ENCODE measurements around the gene PRELID3B. TPM values are rescaled to one million over a fixed set of nuclear protein-coding genes. Genes with fewer than 3 reads are reported as not detected.

PRELID3B gene
- total and polyA plus RNA-seq, 4 donors: 19.9 to 61.1 (median 41.2) TPM

DNA sequence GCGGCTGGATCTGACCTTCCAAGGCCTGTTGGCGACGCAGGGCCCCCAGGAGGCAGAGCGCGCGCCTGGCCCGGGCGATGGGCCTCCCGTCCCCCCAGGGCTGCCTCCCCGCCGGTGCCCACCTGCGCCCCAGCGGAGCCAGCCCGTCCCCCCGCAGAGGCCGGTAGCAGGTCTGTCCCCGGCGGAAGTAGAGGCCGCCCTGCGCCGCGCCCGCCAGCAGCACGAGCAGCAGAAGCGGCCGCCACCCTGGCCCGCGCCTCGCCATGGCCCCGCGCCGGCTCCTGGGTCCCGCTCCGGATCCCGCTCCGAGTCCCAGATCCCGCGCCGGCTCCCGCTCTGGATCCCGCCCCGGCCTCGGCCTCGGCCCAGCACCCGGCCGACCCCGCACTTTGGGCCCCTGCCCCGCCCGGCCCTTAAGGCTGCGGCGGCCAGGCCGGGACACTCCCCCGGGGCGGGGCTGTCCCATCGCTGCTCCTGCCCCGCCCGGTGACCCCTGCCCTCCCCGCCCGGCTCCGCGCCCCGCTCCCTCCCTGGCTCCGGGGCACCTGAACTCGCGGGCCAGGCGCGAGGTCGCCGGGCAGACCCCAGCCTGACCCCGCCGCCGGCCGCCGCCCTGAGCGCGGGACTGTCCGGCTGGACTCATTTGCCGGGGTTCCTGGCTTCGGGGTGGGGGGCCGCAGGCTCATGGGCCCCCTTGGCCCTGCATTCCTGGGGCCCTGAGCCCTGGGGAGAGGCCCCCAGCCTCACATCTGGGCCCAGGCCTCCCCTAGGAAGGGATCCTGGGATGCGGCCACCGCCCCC lies 35.5 kb downstream of the PRELID3B start, which contains the start of gene CTSZ:
Gene CTSZ, minus strand, starts transcription at position 391 of the 801 bp plus-strand sequence. Its CDS starts 126 bp downstream, at position 265.
- Histone ChIP-seq H3K4me3 (peak within 1 kb of the TSS; percentile 78), H3K9me3 (ENCODE audit: control insufficient read depth in 4 of 4, insufficient read depth in 3 of 4, low read length in 3 of 4) (no peaks in the 10 kb centered on the region), H3K4me1 (ENCODE audit: control insufficient read depth in 5 of 5, insufficient read depth in 5 of 5, low read length in 5 of 5) (peaks cover 0 to 29% (median 14%) of the 10 kb centered on the region in 5 donors), H3K9ac (ENCODE audit: insufficient read depth in 1 of 2, low read length in 2 of 2) (peak within 1 kb of the TSS; percentile 65 to 67), H3K27me3 (ENCODE audit: control insufficient read depth in 3 of 3, insufficient read depth in 3 of 3, low read length in 2 of 3) (no peaks in the 10 kb centered on the region), H3K36me3 (ENCODE audit: control insufficient read depth in 4 of 4, insufficient read depth in 4 of 4, low read length in 4 of 4) (peaks cover 0 to 13% (median 0%) of the 10 kb centered on the region in 4 donors), H3K27ac (ENCODE audit: low read depth in 1 of 2, low read length in 1 of 2) (peak within 1 kb of the TSS; percentile 86 to 95)
- TF ChIP-seq, protein P1, sequence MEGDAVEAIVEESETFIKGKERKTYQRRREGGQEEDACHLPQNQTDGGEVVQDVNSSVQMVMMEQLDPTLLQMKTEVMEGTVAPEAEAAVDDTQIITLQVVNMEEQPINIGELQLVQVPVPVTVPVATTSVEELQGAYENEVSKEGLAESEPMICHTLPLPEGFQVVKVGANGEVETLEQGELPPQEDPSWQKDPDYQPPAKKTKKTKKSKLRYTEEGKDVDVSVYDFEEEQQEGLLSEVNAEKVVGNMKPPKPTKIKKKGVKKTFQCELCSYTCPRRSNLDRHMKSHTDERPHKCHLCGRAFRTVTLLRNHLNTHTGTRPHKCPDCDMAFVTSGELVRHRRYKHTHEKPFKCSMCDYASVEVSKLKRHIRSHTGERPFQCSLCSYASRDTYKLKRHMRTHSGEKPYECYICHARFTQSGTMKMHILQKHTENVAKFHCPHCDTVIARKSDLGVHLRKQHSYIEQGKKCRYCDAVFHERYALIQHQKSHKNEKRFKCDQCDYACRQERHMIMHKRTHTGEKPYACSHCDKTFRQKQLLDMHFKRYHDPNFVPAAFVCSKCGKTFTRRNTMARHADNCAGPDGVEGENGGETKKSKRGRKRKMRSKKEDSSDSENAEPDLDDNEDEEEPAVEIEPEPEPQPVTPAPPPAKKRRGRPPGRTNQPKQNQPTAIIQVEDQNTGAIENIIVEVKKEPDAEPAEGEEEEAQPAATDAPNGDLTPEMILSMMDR (IDR thresholded peaks at IDR 0.05; ENCODE audit: control extremely low read depth, extremely low read depth): no peak
- WGBS, 2 donors: 4 to 5% methylated on average over 38 to 82 of the region's 82 CpGs
- DNase-seq: peak; percentile 58 to 81 (median 73)
- ATAC-seq (ENCODE audit: insufficient read depth, low FRiP score): peak; percentile 63

DNA sequence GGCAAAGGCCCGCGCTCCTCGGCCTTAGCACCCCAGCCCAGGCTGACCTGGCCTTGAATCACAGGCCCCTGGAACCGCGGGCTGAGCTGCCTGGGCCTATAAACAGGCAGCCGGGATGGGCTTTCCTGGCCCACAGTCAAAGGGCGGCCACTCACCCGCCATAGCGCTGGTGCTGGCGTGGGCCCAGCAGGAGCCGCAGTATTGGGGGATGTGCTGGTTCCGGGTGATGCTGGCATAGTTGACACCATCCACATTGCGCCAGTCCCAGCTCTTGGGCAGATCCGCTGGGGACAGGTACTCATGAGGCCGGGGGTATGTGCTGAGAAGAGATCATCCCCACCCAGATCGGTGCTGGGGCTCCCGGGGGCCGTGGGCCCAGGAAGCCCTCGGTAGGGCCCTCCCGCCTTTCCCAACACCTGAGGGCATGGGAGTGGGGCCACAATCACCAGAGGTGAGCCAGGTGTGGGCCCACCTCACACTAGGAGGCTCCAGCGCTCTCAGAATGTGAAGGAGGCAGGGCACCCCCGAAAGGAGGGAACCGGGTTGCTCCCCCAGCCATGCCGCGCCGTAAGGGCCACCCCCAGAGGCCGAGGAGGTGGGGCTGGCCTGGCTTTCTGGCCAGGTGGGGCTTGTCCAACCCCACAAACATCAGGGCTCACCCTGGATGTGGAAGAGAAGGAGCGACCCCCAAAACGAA lies 36.3 kb downstream of the PRELID3B start:
- Histone ChIP-seq H3K27me3 (ENCODE audit: control insufficient read depth in 3 of 3, insufficient read depth in 3 of 3, low read length in 2 of 3) (no peaks in the 10 kb centered on the region), H3K9me3 (ENCODE audit: control insufficient read depth in 4 of 4, insufficient read depth in 3 of 4, low read length in 3 of 4) (no peaks in the 10 kb centered on the region), H3K9ac (ENCODE audit: insufficient read depth in 1 of 2, low read length in 2 of 2) (peak overlapping the region; percentile 65 to 67), H3K4me3 (peak overlapping the region; percentile 78), H3K36me3 (ENCODE audit: control insufficient read depth in 4 of 4, insufficient read depth in 4 of 4, low read length in 4 of 4) (peaks cover 0 to 21% (median under 1%) of the 10 kb centered on the region in 4 donors), H3K4me1 (ENCODE audit: control insufficient read depth in 5 of 5, insufficient read depth in 5 of 5, low read length in 5 of 5) (peaks cover 0 to 29% (median 14%) of the 10 kb centered on the region in 5 donors), H3K27ac (ENCODE audit: low read depth in 1 of 2, low read length in 1 of 2) (peak overlapping the region; percentile 86 to 95)
- 22 to 38% methylated on average over 29 of the region's 29 CpGs for WGBS, 2 donors
- ATAC-seq (ENCODE audit: insufficient read depth, low FRiP score) (no peak), DNase-seq (no peak)
- TF ChIP-seq, protein P1 (IDR thresholded peaks at IDR 0.05; ENCODE audit: control extremely low read depth, extremely low read depth): no peak

DNA sequence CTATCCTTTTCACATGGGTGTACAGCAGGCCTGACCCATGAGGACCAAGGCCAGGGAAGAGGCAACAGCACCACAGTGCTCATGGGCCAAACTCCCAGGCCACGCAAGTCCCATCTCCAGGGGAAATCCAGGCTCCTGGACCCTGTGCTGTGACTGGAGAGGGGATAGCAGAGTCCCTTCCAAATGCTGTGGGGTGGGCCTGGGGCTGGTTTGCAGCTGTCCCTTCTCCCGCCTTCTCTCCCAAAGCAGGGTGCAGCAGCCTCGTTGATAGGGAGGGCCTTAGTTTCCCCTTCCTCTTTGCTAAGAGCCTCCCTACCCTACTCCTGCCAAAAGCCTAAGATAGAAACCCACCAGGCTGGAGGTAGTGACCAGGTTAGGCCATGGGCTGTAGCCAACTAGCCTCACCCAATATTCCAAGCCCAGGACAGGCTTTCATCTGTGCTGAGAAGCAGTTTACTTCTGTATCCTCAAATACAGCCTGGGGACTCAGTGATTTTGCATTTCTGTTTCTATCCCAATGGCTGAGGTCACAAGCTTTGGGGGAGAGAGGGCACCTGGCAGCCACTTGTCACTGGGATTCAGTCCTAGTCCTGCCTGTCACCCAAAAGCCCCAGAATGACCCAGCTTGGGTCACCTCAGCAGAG lies 36.9 kb downstream of the PRELID3B start:
- no peaks in the 10 kb centered on the region for H3K9me3 ChIP-seq (ENCODE audit: control insufficient read depth in 4 of 4, insufficient read depth in 3 of 4, low read length in 3 of 4)
- ATAC-seq (ENCODE audit: insufficient read depth, low FRiP score) (no peak), DNase-seq (no peak)
- H3K27me3 ChIP-seq (ENCODE audit: control insufficient read depth in 3 of 3, insufficient read depth in 3 of 3, low read length in 2 of 3): no peaks in the 10 kb centered on the region
- peaks cover 0 to 26% (median 9%) of the 10 kb centered on the region in 5 donors for H3K4me1 ChIP-seq (ENCODE audit: control insufficient read depth in 5 of 5, insufficient read depth in 5 of 5, low read length in 5 of 5)
- TF ChIP-seq, protein P1 (IDR thresholded peaks at IDR 0.05; ENCODE audit: control extremely low read depth, extremely low read depth): no peak
- peak overlapping the region; percentile 86 to 95 for H3K27ac ChIP-seq (ENCODE audit: low read depth in 1 of 2, low read length in 1 of 2)
- peak overlapping the region; percentile 78 for H3K4me3 ChIP-seq
- no peak overlapping the region for H3K9ac ChIP-seq (ENCODE audit: insufficient read depth in 1 of 2, low read length in 2 of 2)
- peaks cover 0 to 26% (median 2%) of the 10 kb centered on the region in 4 donors for H3K36me3 ChIP-seq (ENCODE audit: control insufficient read depth in 4 of 4, insufficient read depth in 4 of 4, low read length in 4 of 4)
- WGBS, 2 donors: 69 to 70% methylated on average over 3 of the region's 3 CpGs
